ENCODE results near the gene LIPC. TPM values are rescaled to one million over a fixed set of nuclear protein-coding genes. Genes with fewer than 3 reads are reported as not detected.

The LIPC gene
- total and polyA plus RNA-seq, 4 donors, result 0.17 to 0.99 (median 0.62) TPM

- Histone ChIP-seq H3K4me1 (ENCODE audit: control insufficient read depth, insufficient read depth, low read length) (no peaks in the 10 kb centered on the region), H3K9me3 (ENCODE audit: control insufficient read depth, insufficient read depth, low read length) (no peaks in the 10 kb centered on the region), H3K27ac (ENCODE audit: low read depth, low read length) (no peak overlapping the region), H3K27me3 (ENCODE audit: control insufficient read depth, insufficient read depth, low read length) (no peaks in the 10 kb centered on the region), H3K4me3 (ENCODE audit: low read depth, low read length) (no peak overlapping the region), H3K36me3 (ENCODE audit: control insufficient read depth, insufficient read depth, low read length) (no peaks in the 10 kb centered on the region)
- peak in 1 of 6 donors; percentile 54 for DNase-seq (ENCODE audit: low read depth in 4 of 6, low spot score in 6 of 6)
- WGBS (ENCODE audit: insufficient coverage), result 100% methylated on average over 1 of the region's 7 CpGs
Measured at GRCh38 chr15:58440158-58440910, 8.5 kb downstream of the LIPC start.

- no peak for DNase-seq (ENCODE audit: low read depth in 4 of 6, low spot score in 6 of 6)
- Histone ChIP-seq H3K4me1 (ENCODE audit: control insufficient read depth, insufficient read depth, low read length) (no peaks in the 10 kb centered on the region), H3K27me3 (ENCODE audit: control insufficient read depth, insufficient read depth, low read length) (no peaks in the 10 kb centered on the region), H3K36me3 (ENCODE audit: control insufficient read depth, insufficient read depth, low read length) (no peaks in the 10 kb centered on the region), H3K9me3 (ENCODE audit: control insufficient read depth, insufficient read depth, low read length) (no peaks in the 10 kb centered on the region), H3K27ac (ENCODE audit: low read depth, low read length) (no peak overlapping the region), H3K4me3 (ENCODE audit: low read depth, low read length) (no peak overlapping the region)
- WGBS (ENCODE audit: insufficient coverage), result no CpG with 5 or more reads among the region's 1 CpG
Measured at GRCh38 chr15:58440922-58441321, 9.1 kb downstream of the LIPC start.

GRCh38 chr15:58441376-58442070, 9.7 kb downstream of the LIPC start:
- no peaks in the 10 kb centered on the region for H3K4me1 ChIP-seq (ENCODE audit: control insufficient read depth, insufficient read depth, low read length)
- H3K9me3 ChIP-seq (ENCODE audit: control insufficient read depth, insufficient read depth, low read length), result no peaks in the 10 kb centered on the region
- DNase-seq (ENCODE audit: low read depth in 4 of 6, low spot score in 6 of 6), result no peak
- H3K27me3 ChIP-seq (ENCODE audit: control insufficient read depth, insufficient read depth, low read length), result no peaks in the 10 kb centered on the region
- WGBS (ENCODE audit: insufficient coverage), result 69% methylated on average over 6 of the region's 9 CpGs
- no peaks in the 10 kb centered on the region for H3K36me3 ChIP-seq (ENCODE audit: control insufficient read depth, insufficient read depth, low read length)
- no peak overlapping the region for H3K4me3 ChIP-seq (ENCODE audit: low read depth, low read length)
- H3K27ac ChIP-seq (ENCODE audit: low read depth, low read length), result no peak overlapping the region

- no peaks in the 10 kb centered on the region for H3K36me3 ChIP-seq (ENCODE audit: control insufficient read depth, insufficient read depth, low read length)
- 76% methylated on average over 2 of the region's 4 CpGs for WGBS (ENCODE audit: insufficient coverage)
- no peak for DNase-seq (ENCODE audit: low read depth in 4 of 6, low spot score in 6 of 6)
- no peak overlapping the region for H3K4me3 ChIP-seq (ENCODE audit: low read depth, low read length)
- no peak overlapping the region for H3K27ac ChIP-seq (ENCODE audit: low read depth, low read length)
- no peaks in the 10 kb centered on the region for H3K4me1 ChIP-seq (ENCODE audit: control insufficient read depth, insufficient read depth, low read length)
- no peaks in the 10 kb centered on the region for H3K9me3 ChIP-seq (ENCODE audit: control insufficient read depth, insufficient read depth, low read length)
- H3K27me3 ChIP-seq (ENCODE audit: control insufficient read depth, insufficient read depth, low read length), result no peaks in the 10 kb centered on the region
Measured at GRCh38 chr15:58442122-58442521, 10.3 kb downstream of the LIPC start.

GRCh38 chr15:58443308-58443707, 11.5 kb downstream of the LIPC start:
- Histone ChIP-seq H3K27me3 (ENCODE audit: control insufficient read depth, insufficient read depth, low read length) (no peaks in the 10 kb centered on the region), H3K4me3 (ENCODE audit: low read depth, low read length) (no peak overlapping the region), H3K4me1 (ENCODE audit: control insufficient read depth, insufficient read depth, low read length) (peaks cover 3% of the 10 kb centered on the region), H3K9me3 (ENCODE audit: control insufficient read depth, insufficient read depth, low read length) (no peaks in the 10 kb centered on the region), H3K36me3 (ENCODE audit: control insufficient read depth, insufficient read depth, low read length) (no peaks in the 10 kb centered on the region), H3K27ac (ENCODE audit: low read depth, low read length) (no peak overlapping the region)
- 94% methylated on average over 3 of the region's 4 CpGs for WGBS (ENCODE audit: insufficient coverage)
- no peak for DNase-seq (ENCODE audit: low read depth in 4 of 6, low spot score in 6 of 6)

GRCh38 chr15:58444056-58444455, 12.3 kb downstream of the LIPC start:
- Histone ChIP-seq H3K36me3 (ENCODE audit: control insufficient read depth, insufficient read depth, low read length) (no peaks in the 10 kb centered on the region), H3K4me3 (ENCODE audit: low read depth, low read length) (no peak overlapping the region), H3K4me1 (ENCODE audit: control insufficient read depth, insufficient read depth, low read length) (peaks cover 6% of the 10 kb centered on the region), H3K27ac (ENCODE audit: low read depth, low read length) (no peak overlapping the region), H3K9me3 (ENCODE audit: control insufficient read depth, insufficient read depth, low read length) (no peaks in the 10 kb centered on the region), H3K27me3 (ENCODE audit: control insufficient read depth, insufficient read depth, low read length) (no peaks in the 10 kb centered on the region)
- 91% methylated on average over 7 of the region's 7 CpGs for WGBS (ENCODE audit: insufficient coverage)
- DNase-seq (ENCODE audit: low read depth in 4 of 6, low spot score in 6 of 6), result no peak

GRCh38 chr15:58444658-58445332, 13.0 kb downstream of the LIPC start:
- DNase-seq (ENCODE audit: low read depth in 4 of 6, low spot score in 6 of 6), result no peak
- Histone ChIP-seq H3K4me1 (ENCODE audit: control insufficient read depth, insufficient read depth, low read length) (peaks cover 6% of the 10 kb centered on the region), H3K27me3 (ENCODE audit: control insufficient read depth, insufficient read depth, low read length) (no peaks in the 10 kb centered on the region), H3K9me3 (ENCODE audit: control insufficient read depth, insufficient read depth, low read length) (no peaks in the 10 kb centered on the region), H3K27ac (ENCODE audit: low read depth, low read length) (no peak overlapping the region), H3K4me3 (ENCODE audit: low read depth, low read length) (no peak overlapping the region), H3K36me3 (ENCODE audit: control insufficient read depth, insufficient read depth, low read length) (no peaks in the 10 kb centered on the region)
- 77% methylated on average over 11 of the region's 11 CpGs for WGBS (ENCODE audit: insufficient coverage)

GRCh38 chr15:58445865-58446264, 14.1 kb downstream of the LIPC start:
- H3K4me3 ChIP-seq (ENCODE audit: low read depth, low read length), result no peak overlapping the region
- no peak for DNase-seq (ENCODE audit: low read depth in 4 of 6, low spot score in 6 of 6)
- H3K27ac ChIP-seq (ENCODE audit: low read depth, low read length), result no peak overlapping the region
- no peaks in the 10 kb centered on the region for H3K36me3 ChIP-seq (ENCODE audit: control insufficient read depth, insufficient read depth, low read length)
- 100% methylated on average over 2 of the region's 6 CpGs for WGBS (ENCODE audit: insufficient coverage)
- no peaks in the 10 kb centered on the region for H3K9me3 ChIP-seq (ENCODE audit: control insufficient read depth, insufficient read depth, low read length)
- H3K27me3 ChIP-seq (ENCODE audit: control insufficient read depth, insufficient read depth, low read length), result no peaks in the 10 kb centered on the region
- H3K4me1 ChIP-seq (ENCODE audit: control insufficient read depth, insufficient read depth, low read length), result peaks cover 6% of the 10 kb centered on the region

- Histone ChIP-seq H3K27ac (ENCODE audit: low read depth, low read length) (no peak overlapping the region), H3K9me3 (ENCODE audit: control insufficient read depth, insufficient read depth, low read length) (no peaks in the 10 kb centered on the region), H3K27me3 (ENCODE audit: control insufficient read depth, insufficient read depth, low read length) (no peaks in the 10 kb centered on the region), H3K4me1 (ENCODE audit: control insufficient read depth, insufficient read depth, low read length) (peaks cover 6% of the 10 kb centered on the region), H3K4me3 (ENCODE audit: low read depth, low read length) (no peak overlapping the region), H3K36me3 (ENCODE audit: control insufficient read depth, insufficient read depth, low read length) (no peaks in the 10 kb centered on the region)
- no peak for DNase-seq (ENCODE audit: low read depth in 4 of 6, low spot score in 6 of 6)
- 100% methylated on average over 4 of the region's 5 CpGs for WGBS (ENCODE audit: insufficient coverage)
Measured at GRCh38 chr15:58446521-58446920, 14.7 kb downstream of the LIPC start.

All from spinal cord (tissue), 10 donors.